GM23248 (cell line): ENCODE data around the gene HPD.

Experiments
- EZH2 ChIP-seq: fragments of 200-600 bp; sonication (generic); IDR thresholded peaks from 2 replicates; pipeline ENCODE4 v1.6.1; 2018; ENCODE audit warnings: antibody characterized with exemption, mild to moderate bottlenecking; ENCODE audit not compliant: insufficient read depth, poor library complexity, severe bottlenecking
- EZH2phosphoT487 ChIP-seq: fragments of 200-600 bp; sonication (generic); IDR thresholded peaks from 2 replicates; pipeline ENCODE4 v1.6.1; 2018; ENCODE audit warnings: antibody characterized with exemption, moderate library complexity, mild to moderate bottlenecking, low read depth; ENCODE audit not compliant: insufficient read depth

DNA sequence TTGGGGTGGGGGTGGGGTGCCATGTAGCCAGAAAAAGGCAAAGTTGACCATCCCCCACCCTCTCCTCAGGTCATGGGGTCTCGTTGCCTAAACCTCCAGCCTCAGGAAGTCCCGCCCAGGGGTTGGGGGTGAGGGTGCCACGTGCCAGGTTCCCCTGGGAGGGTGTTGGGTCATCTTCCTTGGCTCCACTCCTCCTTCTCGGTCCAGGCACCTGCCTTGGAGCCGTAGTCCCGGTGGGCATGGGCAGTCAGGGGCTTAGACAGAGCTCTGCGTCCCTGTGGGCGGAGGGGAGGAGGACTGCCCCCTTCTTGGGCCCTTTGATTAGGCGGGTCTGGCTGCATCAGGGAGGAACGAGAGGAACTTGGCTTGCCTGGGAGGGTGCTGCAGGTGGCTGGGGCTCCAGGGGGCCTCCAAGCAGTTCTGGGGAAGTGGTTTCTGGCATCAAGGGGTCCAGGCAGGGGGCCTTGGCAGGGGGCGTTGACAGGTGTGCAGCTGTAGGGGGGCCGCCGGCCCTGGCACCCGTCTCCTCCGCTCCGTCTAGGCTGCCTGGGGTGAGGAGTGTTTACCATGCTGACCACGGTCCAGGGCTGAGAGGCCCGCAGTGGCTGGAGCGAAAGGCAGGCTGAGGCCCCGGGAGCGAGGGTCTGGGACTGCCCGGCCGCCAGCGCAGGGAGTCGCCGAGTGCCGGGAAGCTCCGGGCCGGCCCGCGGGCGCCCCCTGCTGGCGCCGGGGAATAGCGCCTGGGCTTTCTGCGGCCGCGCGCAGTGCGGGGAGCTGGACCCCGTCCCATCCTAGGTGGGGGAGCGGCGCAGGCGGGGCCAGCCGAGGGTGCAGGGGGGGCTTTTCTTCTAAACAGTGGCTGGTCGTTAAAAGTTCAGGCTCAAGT lies 47.0 kb downstream of the HPD start:
- TF ChIP-seq EZH2 (no peak), EZH2phosphoT487 (no peak)
